MCF 10A (cell line): ENCODE measurements around the gene ELMO3. TPM values are rescaled to one million over a fixed set of nuclear protein-coding genes. Genes with fewer than 3 reads are reported as not detected.

ENCODE experiments used
- BruUV-seq: library from RNA; stranded (reverse); fragments of 400-500 nt; replicated peaks from 2 replicates; lab custom pipeline; 2021; lab: Mats Ljungman, UMichigan
- CTCF ChIA-PET: fragments of 300-600 bp; sonication (Branson Sonifier 250); formaldehyde crosslinking; extraction: SDS; loops from one replicate; lab custom pipeline; 2021; ENCODE audit warnings: antibody characterized with exemption, inconsistent platforms; lab: Yijun Ruan, JAX
- POLR2A ChIA-PET: fragments of 300-600, 350-650 bp; sonication (Branson Sonifier 250); formaldehyde crosslinking; extraction: SDS; loops from one replicate; lab custom pipeline; 2020; ENCODE audit warnings: antibody characterized with exemption, inconsistent platforms; lab: Yijun Ruan, JAX
- DNase-seq: peaks from one replicate; pipeline ENCODE4 v3.0.0-alpha.2; 2018; ENCODE audit not compliant: unreplicated experiment
- H3K27ac Mint-ChIP-seq: one replicate; pipeline ENCODE4 v1.8.0; 2022; ENCODE audit warnings: mild to moderate bottlenecking, low read depth, mixed read lengths; ENCODE audit not compliant: unreplicated experiment
- H3K27me3 Mint-ChIP-seq: one replicate; pipeline ENCODE4 v1.8.0; 2022; ENCODE audit warnings: mixed read lengths; ENCODE audit not compliant: insufficient read depth, unreplicated experiment
- H3K36me3 Mint-ChIP-seq: one replicate; pipeline ENCODE4 v1.8.0; 2022; ENCODE audit warnings: mild to moderate bottlenecking, moderate library complexity, mixed read lengths; ENCODE audit not compliant: insufficient read depth, unreplicated experiment
- H3K4me1 Mint-ChIP-seq: one replicate; pipeline ENCODE4 v1.8.0; 2022; ENCODE audit warnings: mixed read lengths; ENCODE audit not compliant: insufficient read depth, unreplicated experiment
- H3K4me3 Mint-ChIP-seq: one replicate; pipeline ENCODE4 v1.8.0; 2022; ENCODE audit warnings: mild to moderate bottlenecking, moderate library complexity, mixed read lengths; ENCODE audit not compliant: unreplicated experiment
- H3K9me3 Mint-ChIP-seq: one replicate; pipeline ENCODE4 v1.8.0; 2022; ENCODE audit warnings: mixed read lengths; ENCODE audit not compliant: unreplicated experiment
- intact Hi-C: fragments of 100-400 bp; cut with micrococcal nuclease; formaldehyde crosslinking; loops from 2 replicates; pipeline ENCODE4 v1.14.1; 2022
- total RNA-seq: library from RNA; stranded (reverse); gene quantifications from 2 replicates; pipeline ENCODE4 v1.2.3, GENCODE V29; 2022
- TF ChIP-seq, protein P1 (sequence below): fragments of 200-600 bp; IDR thresholded peaks from one replicate; pipeline ENCODE4 v1.8.0; 2022; ENCODE audit warnings: antibody characterized with exemption, mild to moderate bottlenecking; ENCODE audit not compliant: unreplicated experiment

The ELMO3 gene
- total RNA-seq, 1 experiment from 2014 or later: 12.0 TPM

DNA sequence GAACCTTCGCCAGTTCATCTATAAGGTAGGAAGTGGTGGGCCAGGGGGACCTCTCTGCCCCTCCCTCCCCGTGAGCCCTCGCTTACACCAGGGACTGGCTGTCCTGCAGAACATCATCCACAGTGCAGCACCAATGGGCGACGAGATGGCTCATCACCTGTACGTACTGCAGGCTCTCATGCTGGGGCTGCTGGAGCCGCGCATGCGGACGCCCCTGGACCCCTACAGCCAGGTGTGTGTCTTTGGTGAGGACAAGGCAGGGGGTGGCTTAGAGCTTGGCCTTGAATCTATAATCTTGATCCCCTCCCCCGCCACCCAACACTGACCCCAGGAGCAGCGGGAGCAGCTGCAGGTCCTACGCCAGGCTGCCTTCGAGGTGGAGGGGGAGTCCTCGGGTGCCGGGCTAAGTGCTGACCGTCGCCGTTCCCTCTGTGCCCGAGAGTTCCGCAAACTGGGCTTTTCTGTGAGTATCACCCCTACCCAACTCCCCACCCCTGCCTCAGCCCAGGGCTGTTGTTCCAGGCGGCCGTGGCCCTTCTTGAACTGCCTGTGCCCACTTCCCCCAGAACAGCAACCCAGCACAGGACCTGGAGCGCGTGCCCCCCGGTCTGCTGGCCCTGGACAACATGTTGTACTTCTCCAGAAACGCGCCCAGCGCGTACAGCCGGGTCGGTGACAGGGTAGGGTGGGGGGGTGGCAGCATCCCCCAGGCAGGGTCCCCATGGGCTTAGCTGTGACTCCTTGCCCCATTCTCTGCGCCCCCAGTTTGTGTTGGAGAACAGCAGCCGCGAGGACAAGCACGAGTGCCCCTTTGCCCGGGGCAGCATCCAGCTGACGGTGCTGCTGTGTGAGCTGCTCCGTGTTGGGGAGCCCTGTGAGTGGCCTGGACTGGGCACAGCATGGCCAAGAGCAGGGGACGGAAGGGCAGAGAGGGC is 2.7 kb downstream of the ELMO3 start:
- TF ChIP-seq, protein P1, sequence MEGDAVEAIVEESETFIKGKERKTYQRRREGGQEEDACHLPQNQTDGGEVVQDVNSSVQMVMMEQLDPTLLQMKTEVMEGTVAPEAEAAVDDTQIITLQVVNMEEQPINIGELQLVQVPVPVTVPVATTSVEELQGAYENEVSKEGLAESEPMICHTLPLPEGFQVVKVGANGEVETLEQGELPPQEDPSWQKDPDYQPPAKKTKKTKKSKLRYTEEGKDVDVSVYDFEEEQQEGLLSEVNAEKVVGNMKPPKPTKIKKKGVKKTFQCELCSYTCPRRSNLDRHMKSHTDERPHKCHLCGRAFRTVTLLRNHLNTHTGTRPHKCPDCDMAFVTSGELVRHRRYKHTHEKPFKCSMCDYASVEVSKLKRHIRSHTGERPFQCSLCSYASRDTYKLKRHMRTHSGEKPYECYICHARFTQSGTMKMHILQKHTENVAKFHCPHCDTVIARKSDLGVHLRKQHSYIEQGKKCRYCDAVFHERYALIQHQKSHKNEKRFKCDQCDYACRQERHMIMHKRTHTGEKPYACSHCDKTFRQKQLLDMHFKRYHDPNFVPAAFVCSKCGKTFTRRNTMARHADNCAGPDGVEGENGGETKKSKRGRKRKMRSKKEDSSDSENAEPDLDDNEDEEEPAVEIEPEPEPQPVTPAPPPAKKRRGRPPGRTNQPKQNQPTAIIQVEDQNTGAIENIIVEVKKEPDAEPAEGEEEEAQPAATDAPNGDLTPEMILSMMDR: no peak
- no peak overlapping the region for H3K27ac Mint-ChIP-seq
- no peak overlapping the region for H3K4me3 Mint-ChIP-seq
- peaks cover 39% of the 10 kb centered on the region for H3K36me3 Mint-ChIP-seq
- POLR2A ChIA-PET: interaction anchor here (0.6 to 0.9 kb wide), 2 partner anchors 20 to 45 kb away, joined by 3 read pairs; no protein-coding TSS in a partner anchor
- no TSS peak for BruUV-seq
- DNase-seq: no peak
- no peaks in the 10 kb centered on the region for H3K9me3 Mint-ChIP-seq
- H3K4me1 Mint-ChIP-seq: peaks cover 35% of the 10 kb centered on the region
- intact Hi-C loops: no loop called here
- CTCF ChIA-PET: interaction anchor here (0.6 to 1.4 kb wide), 5 partner anchors 32 to 309 kb away, joined by 3 to 5 read pairs (median 3); no protein-coding TSS in a partner anchor
- H3K27me3 Mint-ChIP-seq: no peaks in the 10 kb centered on the region

DNA sequence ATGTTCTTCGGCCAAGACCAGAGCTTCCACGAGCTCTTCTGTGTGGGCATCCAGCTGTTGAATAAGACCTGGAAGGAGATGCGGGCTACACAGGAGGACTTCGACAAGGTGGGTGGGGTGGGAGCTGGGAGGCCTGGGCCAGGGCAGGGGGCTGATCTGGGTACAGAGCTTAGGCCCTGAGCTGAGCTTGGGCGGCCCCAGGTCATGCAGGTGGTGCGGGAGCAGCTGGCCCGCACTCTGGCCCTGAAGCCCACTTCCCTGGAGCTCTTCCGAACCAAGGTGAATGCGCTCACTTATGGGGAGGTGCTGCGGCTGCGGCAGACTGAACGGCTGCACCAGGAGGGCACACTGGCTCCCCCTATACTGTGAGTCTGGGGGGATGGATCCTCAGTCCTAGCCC is 3.5 kb downstream of the ELMO3 start:
- no peak for DNase-seq
- BruUV-seq: no TSS peak
- POLR2A ChIA-PET: interaction anchor here (0.6 to 0.9 kb wide), 2 partner anchors 21 to 44 kb away, joined by 3 read pairs; no protein-coding TSS in a partner anchor
- Mint-ChIP-seq H3K4me1 (peaks cover 37% of the 10 kb centered on the region), H3K27ac (no peak overlapping the region), H3K4me3 (no peak overlapping the region), H3K27me3 (no peaks in the 10 kb centered on the region), H3K9me3 (no peaks in the 10 kb centered on the region), H3K36me3 (peaks cover 39% of the 10 kb centered on the region)
- intact Hi-C loops: no loop called here
- CTCF ChIA-PET: interaction anchor here (0.6 to 1.4 kb wide), 5 partner anchors 31 to 309 kb away, joined by 3 to 5 read pairs (median 3); no protein-coding TSS in a partner anchor
- TF ChIP-seq, protein P1: no peak

GRCh38 chr16:67202956-67203493 is 4.1 kb downstream of the ELMO3 start:
- ChIA-PET CTCF (interaction anchor here (0.5 to 1.4 kb wide), 5 partner anchors 10 to 291 kb away, joined by 3 to 5 read pairs (median 3); no protein-coding TSS in a partner anchor), POLR2A (interaction anchor here (0.9 kb wide), 1 partner anchor 44 kb away, joined by 3 read pairs; no protein-coding TSS in a partner anchor)

More at GRCh38 chr16:67202956-67203493, 4.1 kb downstream of the ELMO3 start:
- Mint-ChIP-seq H3K9me3 (no peaks in the 10 kb centered on the region), H3K36me3 (peaks cover 36% of the 10 kb centered on the region), H3K4me1 (peaks cover 32% of the 10 kb centered on the region), H3K4me3 (no peak overlapping the region), H3K27me3 (no peaks in the 10 kb centered on the region), H3K27ac (no peak overlapping the region)
- TF ChIP-seq, protein P1: no peak
- no TSS peak for BruUV-seq
- intact Hi-C loops: no loop called here
- no peak for DNase-seq
